Adrenal gland (tissue), 9 donors: Measurements from ENCODE around the gene LOC101059915.

Experiments
- DNase-seq, 7 donors: peaks; one replicate each; pipeline ENCODE4 v3.0.0-alpha.2; 2019 to 2020
- H3K27ac ChIP-seq, 5 donors: fragments of 200-600 bp; sonication (generic) in 4 of 5; 1 replicate in 3 of 5; 2 replicates in 2 of 5; pipeline versions ENCODE4 v1.5.1 to v1.8.0; 2016 to 2020; ENCODE audit warnings: mild to moderate bottlenecking in 1 of 5
- H3K27me3 ChIP-seq: fragments of 200-600 bp; 2 replicates; pipeline ENCODE4 v1.8.0; 2021
- H3K36me3 ChIP-seq, 2 donors: fragments of 200-600 bp; replicated peaks in 1 of 2; 1 replicate in 1 of 2; 2 replicates in 1 of 2; pipeline versions ENCODE4 v1.5.1 to v1.8.0; 2018 to 2022
- H3K4me1 ChIP-seq, 2 donors: fragments of 200-600 bp; replicated peaks in 1 of 2; 1 replicate in 1 of 2; 2 replicates in 1 of 2; pipeline versions ENCODE4 v1.5.1 to v1.8.0; 2018 to 2021
- H3K4me3 ChIP-seq, 4 donors: fragments of 200-600 bp; sonication (generic) in 3 of 4; one replicate each; pipeline ENCODE4 v1.5.1; 2016 to 2018
- H3K9me3 ChIP-seq, 3 donors: fragments of 200-600 bp; sonication (generic) in 1 of 3; replicated peaks in 1 of 3; 1 replicate in 2 of 3; 2 replicates in 1 of 3; pipeline versions ENCODE4 v1.5.1 to v1.8.0; 2016 to 2021
- POLR2A ChIP-seq, 2 donors: fragments of 450-650 bp; IDR thresholded peaks; one replicate each; pipeline ENCODE4 v1.6.1; 2017; ENCODE audit warnings: antibody characterized with exemption in 2 of 2, mild to moderate bottlenecking in 2 of 2, moderate library complexity in 1 of 2
- WGBS, 4 donors: extraction: QIAGEN DNeasy Blood & Tissue Kit in 2 of 4; methylation state at CpG; one replicate each; pipeline versions ENCODE4 v1.1.5 to v1.1.7; 2013 to 2017; 5-methylcytosine and 5-hydroxymethylcytosine counted together
- intact Hi-C, 2 donors: fragments of 100-400 bp; cut with DNase I; formaldehyde crosslinking; loops; one replicate each; pipeline versions ENCODE4 v1.14.1 to v1.15.0; 2022 to 2023
- TF ChIP-seq, protein P1 (sequence below), 6 experiments: fragments of 450-650 bp in 4 of 6; fragments of 200-600 bp in 2 of 6; sonication (generic) in 1 of 6; IDR thresholded peaks; 1 replicate in 5 of 6; 2 replicates in 1 of 6; pipeline versions ENCODE4 v1.5.1 to v1.8.0; 2016 to 2021; ENCODE audit warnings: antibody characterized with exemption in 6 of 6, mild to moderate bottlenecking in 2 of 6, moderate library complexity in 1 of 6
- donor health status: healthy with polysubstance abuse.
- donor health status: Bipolar disorder and iron deficiency.
- donor health status: DM: yes; HTN: yes; CAD: no.
- donor health status: DM: no; HTN: no; CAD: no.
- donor health status: DM: no; HTN: no; CAD: no.

Gene LOC101059915

DNA sequence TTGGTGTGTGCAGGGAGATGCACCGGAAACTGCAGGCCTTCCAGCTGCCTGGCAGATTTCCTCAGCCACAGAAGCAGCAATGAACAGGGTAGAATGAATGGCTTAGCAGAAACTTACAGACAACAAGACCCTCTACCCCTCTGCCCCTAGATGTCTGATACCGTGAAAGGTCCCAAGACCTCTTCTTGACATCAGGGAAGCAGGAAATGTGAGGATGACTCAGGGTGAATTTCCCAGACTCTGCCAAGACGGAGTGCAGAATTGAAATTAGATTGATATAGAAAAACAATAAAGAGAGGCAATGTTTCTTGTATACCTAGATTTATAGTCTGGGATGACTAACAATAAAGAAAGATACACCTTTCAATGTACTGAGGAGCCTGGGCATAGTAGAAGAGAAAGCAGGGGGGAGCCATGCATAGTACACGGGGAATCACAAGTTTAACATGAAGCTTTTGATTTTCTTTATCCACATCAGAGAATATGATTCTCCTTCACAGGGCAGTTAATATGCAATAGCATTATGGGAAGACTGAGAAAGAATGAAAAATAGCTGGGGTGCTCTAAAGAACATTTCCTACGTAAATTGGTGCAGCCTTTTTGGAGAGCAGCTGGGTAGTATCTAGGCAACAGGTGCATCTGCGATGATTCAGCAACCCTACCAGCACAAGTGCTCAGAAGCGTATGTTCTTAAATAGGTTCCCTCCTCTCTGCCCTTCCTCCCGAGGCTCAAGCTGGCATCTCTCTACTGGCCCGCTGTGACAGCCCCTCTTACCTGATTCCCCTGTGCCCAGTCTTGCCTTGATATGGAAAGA, 30.7 kb upstream of the LOC101059915 start:
- WGBS, 4 donors: 66 to 77% (median 75%) methylated on average over 6 to 9 of the region's 9 CpGs
- no peaks in the 10 kb centered on the region for H3K4me1 ChIP-seq
- no peaks in the 10 kb centered on the region for H3K9me3 ChIP-seq
- intact Hi-C loops: no loop called here
- no peak overlapping the region for H3K4me3 ChIP-seq
- no peaks in the 10 kb centered on the region for H3K27me3 ChIP-seq
- peak in 1 of 7 donors; percentile 64 for DNase-seq
- TF ChIP-seq, protein P1, sequence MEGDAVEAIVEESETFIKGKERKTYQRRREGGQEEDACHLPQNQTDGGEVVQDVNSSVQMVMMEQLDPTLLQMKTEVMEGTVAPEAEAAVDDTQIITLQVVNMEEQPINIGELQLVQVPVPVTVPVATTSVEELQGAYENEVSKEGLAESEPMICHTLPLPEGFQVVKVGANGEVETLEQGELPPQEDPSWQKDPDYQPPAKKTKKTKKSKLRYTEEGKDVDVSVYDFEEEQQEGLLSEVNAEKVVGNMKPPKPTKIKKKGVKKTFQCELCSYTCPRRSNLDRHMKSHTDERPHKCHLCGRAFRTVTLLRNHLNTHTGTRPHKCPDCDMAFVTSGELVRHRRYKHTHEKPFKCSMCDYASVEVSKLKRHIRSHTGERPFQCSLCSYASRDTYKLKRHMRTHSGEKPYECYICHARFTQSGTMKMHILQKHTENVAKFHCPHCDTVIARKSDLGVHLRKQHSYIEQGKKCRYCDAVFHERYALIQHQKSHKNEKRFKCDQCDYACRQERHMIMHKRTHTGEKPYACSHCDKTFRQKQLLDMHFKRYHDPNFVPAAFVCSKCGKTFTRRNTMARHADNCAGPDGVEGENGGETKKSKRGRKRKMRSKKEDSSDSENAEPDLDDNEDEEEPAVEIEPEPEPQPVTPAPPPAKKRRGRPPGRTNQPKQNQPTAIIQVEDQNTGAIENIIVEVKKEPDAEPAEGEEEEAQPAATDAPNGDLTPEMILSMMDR (IDR thresholded peaks at IDR 0.05): no peak
- no peak for TF ChIP-seq POLR2A (IDR thresholded peaks at IDR 0.05)
- H3K36me3 ChIP-seq: no peaks in the 10 kb centered on the region
- no peak overlapping the region for H3K27ac ChIP-seq

DNA sequence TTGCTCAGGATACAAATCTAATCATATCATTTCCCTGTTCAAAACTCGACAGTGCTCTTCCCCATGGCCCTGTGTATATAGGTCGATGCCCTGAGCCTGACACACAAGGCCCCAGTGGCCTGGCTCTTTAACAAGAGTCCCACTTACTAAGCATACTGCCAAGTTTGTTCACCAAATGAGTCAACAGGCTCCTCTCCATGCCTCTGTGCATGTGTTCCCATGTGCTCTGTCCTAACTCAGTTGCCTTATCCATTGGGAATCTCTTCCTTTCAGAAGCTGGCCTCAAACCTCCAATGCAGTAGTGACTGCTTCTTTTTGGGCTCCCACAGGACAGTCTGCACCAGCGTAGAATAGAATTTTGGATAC, 30.1 kb upstream of the LOC101059915 start:
- 47 to 89% (median 64%) methylated on average over 1 to 3 of the region's 3 CpGs for WGBS, 4 donors
- H3K4me1 ChIP-seq: no peaks in the 10 kb centered on the region

GRCh38 chrX:71637848-71638247, 29.5 kb upstream of the LOC101059915 start:
- TF ChIP-seq, protein P1 (IDR thresholded peaks at IDR 0.05): no peak
- no peak for TF ChIP-seq POLR2A (IDR thresholded peaks at IDR 0.05)
- intact Hi-C loops: no loop called here
- Histone ChIP-seq H3K4me1 (no peaks in the 10 kb centered on the region), H3K27ac (no peak overlapping the region), H3K9me3 (no peaks in the 10 kb centered on the region), H3K4me3 (no peak overlapping the region), H3K27me3 (no peaks in the 10 kb centered on the region), H3K36me3 (no peaks in the 10 kb centered on the region)
- DNase-seq: no peak
- 55 to 69% (median 62%) methylated on average over 4 of the region's 4 CpGs for WGBS, 4 donors

More for the DNA sequence above, 30.1 kb upstream of the LOC101059915 start:
- no peak overlapping the region for H3K27ac ChIP-seq
- DNase-seq: peak in 1 of 7 donors; percentile 37
- no peaks in the 10 kb centered on the region for H3K36me3 ChIP-seq
- intact Hi-C loops: no loop called here
- TF ChIP-seq, protein P1 (IDR thresholded peaks at IDR 0.05): no peak
- TF ChIP-seq POLR2A (IDR thresholded peaks at IDR 0.05): no peak
- H3K27me3 ChIP-seq: no peaks in the 10 kb centered on the region
- H3K4me3 ChIP-seq: no peak overlapping the region
- H3K9me3 ChIP-seq: no peaks in the 10 kb centered on the region

GRCh38 chrX:71638409-71638808, 28.9 kb upstream of the LOC101059915 start:
- Histone ChIP-seq H3K27ac (no peak overlapping the region), H3K36me3 (no peaks in the 10 kb centered on the region), H3K27me3 (no peaks in the 10 kb centered on the region), H3K4me1 (no peaks in the 10 kb centered on the region), H3K4me3 (no peak overlapping the region), H3K9me3 (no peaks in the 10 kb centered on the region)
- TF ChIP-seq, protein P1 (IDR thresholded peaks at IDR 0.05): no peak
- TF ChIP-seq POLR2A (IDR thresholded peaks at IDR 0.05): no peak
- WGBS, 4 donors: 69 to 86% (median 80%) methylated on average over 4 of the region's 4 CpGs
- intact Hi-C loops: no loop called here
- DNase-seq: no peak
